HL-60/S4 treated with phorbol 12-myristate 13-acetate at 8.2 ng/mL for 4 days and 3 days (cell line): Measurements from ENCODE around the gene PSME3.
"Not testable (repeated sequence)": the region's sequence is repeated elsewhere in the genome, so short reads cannot be mapped to it uniquely, and the experiment has no call there.

Source experiments
- in situ Hi-C: fragments of 300-500 bp; cut with MboI; formaldehyde crosslinking; loops from 2 replicates; pipeline ENCODE4 v1.15.0; 2022; ENCODE audit warnings: low sequenced_read_pairs

The PSME3 gene

DNA sequence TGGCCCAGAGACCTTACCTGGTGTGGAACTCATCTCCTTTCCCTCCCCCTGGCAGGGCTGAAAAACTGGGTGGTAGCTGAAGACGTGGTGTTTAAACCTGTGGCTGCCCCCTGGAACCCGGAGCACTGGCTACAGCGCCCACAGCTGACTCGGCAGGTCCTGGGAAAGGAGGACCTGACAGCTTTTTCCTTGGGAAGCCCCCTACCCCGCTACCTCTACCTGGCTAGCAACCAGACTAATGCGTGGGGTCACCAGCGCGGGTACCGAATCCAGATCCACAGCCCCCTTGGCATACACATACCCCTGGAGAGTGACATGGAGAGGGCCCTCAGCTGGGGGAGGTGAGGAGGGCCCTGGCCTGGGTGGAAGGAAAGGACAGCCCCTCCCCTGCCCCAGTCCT, 15.8 kb downstream of the PSME3 start:
- in situ Hi-C loops: no loop called here

GRCh38 chr17:42849451-42850181, 16.4 kb downstream of the PSME3 start:
- in situ Hi-C loops: no loop called here

DNA sequence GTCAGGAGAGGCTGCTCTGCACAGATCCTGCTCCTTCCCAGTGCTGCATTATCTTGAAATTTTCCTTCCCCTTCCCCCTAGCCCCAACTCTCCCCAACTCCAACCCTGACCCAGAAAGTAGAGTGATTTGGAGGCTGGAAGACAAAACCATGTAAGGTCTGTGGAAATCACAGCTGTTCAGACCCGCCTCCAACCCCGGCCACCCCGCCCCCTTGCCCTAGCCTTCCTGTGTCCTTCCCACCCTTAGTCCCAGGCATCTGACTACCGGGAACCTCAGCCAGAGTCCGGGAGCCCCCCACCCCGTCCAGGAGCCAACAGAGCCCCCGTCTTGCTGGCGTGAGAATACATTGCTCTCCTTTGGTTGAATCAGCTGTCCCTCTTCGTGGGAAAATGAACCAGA, 17.8 kb downstream of the PSME3 start, which contains the start of gene AOC3:
TSS of gene AOC3 (plus strand) at position 246 of the 400 bp plus-strand sequence. CDS start at position 391, 145 bp downstream.
- in situ Hi-C loops: no loop called here

GRCh38 chr17:42851371-42852240, 18.4 kb downstream of the PSME3 start:
- in situ Hi-C loops: not testable (repeated sequence)

DNA sequence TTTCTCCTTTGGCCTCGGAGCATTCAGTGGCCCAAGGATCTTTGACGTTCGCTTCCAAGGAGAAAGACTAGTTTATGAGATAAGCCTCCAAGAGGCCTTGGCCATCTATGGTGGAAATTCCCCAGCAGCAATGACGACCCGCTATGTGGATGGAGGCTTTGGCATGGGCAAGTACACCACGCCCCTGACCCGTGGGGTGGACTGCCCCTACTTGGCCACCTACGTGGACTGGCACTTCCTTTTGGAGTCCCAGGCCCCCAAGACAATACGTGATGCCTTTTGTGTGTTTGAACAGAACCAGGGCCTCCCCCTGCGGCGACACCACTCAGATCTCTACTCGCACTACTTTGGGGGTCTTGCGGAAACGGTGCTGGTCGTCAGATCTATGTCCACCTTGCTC, 19.2 kb downstream of the PSME3 start:
- in situ Hi-C loops: no loop called here

- in situ Hi-C loops: no loop called here
Observed at GRCh38 chr17:42853004-42853403, 19.8 kb downstream of the PSME3 start.

GRCh38 chr17:42853597-42853967, 20.4 kb downstream of the PSME3 start:
- in situ Hi-C loops: no loop called here

- in situ Hi-C loops: no loop called here
Observed at GRCh38 chr17:42853968-42854790, 21.0 kb downstream of the PSME3 start.

DNA sequence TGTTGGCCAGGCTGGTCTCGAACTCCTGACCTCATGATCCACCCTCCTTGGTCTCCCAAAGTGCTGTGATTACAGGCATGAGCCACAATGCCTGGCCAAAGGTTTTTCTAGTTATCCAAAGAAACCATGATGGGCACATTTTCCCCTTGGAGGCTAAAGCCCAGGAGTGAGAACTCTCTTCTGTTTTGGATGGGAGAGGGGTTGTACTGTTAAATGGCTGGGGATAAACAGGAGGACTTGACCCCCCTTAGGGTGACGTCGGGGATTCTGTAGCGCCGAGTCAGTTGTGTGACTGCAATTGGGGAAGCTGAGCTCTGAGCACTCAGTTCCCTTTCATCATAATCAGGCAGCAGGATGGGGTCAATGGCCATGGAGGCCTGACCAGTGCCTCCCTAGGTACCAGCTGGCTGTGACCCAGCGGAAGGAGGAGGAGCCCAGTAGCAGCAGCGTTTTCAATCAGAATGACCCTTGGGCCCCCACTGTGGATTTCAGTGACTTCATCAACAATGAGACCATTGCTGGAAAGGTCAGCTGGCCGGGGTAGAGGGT, 21.9 kb downstream of the PSME3 start:
- in situ Hi-C loops: no loop called here

DNA sequence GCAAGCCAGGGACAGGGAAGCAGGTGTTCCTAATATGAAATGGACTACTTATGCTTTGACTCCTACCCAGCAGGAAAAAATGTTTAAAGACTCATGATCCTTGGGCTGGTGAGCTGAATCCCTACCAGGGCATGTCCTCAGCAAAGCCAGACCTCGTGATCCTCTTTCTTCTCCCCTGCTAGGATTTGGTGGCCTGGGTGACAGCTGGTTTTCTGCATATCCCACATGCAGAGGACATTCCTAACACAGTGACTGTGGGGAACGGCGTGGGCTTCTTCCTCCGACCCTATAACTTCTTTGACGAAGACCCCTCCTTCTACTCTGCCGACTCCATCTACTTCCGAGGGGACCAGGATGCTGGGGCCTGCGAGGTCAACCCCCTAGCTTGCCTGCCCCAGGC, 22.9 kb downstream of the PSME3 start:
- in situ Hi-C loops: not testable (repeated sequence)

- in situ Hi-C loops: not testable (repeated sequence)
Observed at GRCh38 chr17:42856516-42856915, 23.3 kb downstream of the PSME3 start.

DNA sequence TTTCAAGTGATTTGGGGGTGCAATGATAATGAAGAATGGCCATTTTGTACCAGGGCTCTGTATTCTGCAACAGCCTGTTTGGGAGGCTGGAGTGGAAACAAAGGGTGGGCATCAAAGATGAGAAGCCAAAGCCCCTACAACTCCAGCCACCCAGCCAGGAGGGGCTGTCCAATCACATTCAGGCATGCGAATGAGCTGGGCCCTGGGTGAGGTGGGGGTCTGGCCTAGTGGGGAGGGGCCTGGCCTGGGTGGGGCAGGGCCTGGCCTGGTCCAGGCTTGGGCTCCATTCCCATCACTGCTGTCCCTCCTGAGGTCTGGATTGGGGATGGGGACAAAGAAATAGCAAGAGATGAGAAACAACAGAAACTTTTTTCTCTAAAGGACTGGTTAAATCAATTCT, 24.2 kb downstream of the PSME3 start:
- in situ Hi-C loops: no loop called here

- in situ Hi-C loops: no loop called here
Observed at GRCh38 chr17:42865638-42866094, 32.5 kb downstream of the PSME3 start.

DNA sequence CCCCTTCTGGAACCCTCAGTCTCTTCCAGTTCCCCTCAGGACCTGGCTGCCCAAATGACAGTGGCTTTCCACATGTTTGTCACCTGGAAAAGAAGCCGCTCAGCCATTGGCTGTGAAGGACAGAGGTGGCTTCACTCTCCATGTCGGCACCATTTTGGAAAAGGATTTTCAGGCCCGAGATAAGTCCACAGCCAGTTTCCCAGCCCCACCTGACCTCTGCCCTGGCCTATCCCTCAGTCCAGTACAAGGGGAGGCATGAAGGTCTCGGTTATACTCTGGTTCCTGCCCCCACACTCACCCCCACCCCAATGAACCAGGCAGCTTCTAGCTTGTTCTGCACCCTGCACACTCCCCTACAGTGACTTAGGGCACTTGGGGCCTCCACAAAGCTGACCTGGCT, 33.0 kb downstream of the PSME3 start:
- in situ Hi-C loops: no loop called here

- in situ Hi-C loops: no loop called here
Observed at GRCh38 chr17:42866631-42867575, 33.7 kb downstream of the PSME3 start.

DNA sequence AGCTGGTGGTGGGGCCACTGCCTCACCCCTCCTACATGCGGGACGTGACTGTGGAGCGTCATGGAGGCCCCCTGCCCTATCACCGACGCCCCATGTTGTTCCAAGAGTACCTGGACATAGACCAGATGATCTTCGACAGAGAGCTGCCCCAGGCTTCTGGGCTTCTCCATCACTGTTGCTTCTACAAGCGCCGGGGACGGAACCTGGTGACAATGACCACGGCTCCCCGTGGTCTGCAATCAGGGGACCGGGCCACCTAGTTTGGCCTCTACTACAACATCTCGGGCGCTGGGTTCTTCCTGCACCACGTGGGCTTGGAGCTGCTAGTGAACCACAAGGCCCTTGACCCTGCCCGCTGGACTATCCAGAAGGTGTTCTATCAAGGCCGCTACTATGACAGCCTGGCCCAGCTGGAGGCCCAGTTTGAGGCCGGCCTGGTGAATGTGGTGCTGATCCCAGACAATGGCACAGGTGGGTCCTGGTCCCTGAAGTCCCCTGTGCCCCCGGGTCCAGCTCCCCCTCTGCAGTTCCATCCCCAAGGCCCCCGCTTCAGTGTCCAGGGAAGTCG, 34.6 kb downstream of the PSME3 start:
- in situ Hi-C loops: not testable (repeated sequence)

DNA sequence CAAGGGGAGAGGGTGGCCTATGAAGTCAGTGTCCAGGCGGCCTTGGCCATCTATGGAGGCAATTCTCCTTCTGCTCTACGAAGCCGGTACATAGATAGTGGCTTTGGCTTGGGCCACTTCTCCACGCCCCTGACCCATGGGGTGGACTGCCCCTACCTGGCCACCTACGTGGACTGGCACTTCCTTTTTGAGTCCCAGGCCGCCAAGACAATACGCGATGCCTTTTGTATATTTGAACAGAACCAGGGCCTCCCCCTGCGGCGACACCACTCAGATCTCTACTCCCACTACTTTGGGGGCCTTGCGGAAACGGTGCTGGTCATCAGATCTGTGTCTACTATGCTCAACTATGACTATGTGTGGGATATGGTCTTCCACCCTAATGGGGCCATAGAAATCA, 35.1 kb downstream of the PSME3 start:
- in situ Hi-C loops: no loop called here

DNA sequence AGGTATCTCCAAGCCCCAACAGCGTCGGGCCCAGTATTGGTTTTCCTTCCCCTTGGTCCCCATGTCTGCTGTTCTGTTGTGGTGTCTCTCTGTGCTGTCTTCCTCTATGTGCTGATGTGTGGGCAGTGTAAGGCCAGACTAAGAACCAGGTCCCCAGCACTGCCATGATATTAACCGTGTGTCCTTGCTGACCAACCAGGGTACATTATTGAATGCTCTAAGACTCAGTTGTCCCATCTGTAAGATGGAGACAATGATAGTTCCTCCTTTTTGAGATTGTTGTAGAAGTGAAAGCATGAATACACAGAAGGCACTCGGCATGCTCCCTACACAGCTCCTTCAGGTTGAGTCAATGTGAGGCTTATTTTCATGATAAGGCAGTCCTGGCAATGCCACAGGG, 38.5 kb downstream of the PSME3 start:
- in situ Hi-C loops: no loop called here

- in situ Hi-C loops: no loop called here
Observed at GRCh38 chr17:42872251-42872965, 39.2 kb downstream of the PSME3 start.
